IMR-90 (cell line): ENCODE data around the gene NUP93.

ENCODE experiments used
- FOS ChIP-seq: fragments of 150-350 bp; IDR thresholded peaks from 2 replicates; pipeline ENCODE4 v1.6.1; 2016; ENCODE audit warnings: low read depth, low read length
- MAFK ChIP-seq: IDR thresholded peaks from 2 replicates; pipeline ENCODE4 v1.6.1; 2012; ENCODE audit warnings: low read depth, low read length, improper control_type of control experiment
- MAZ ChIP-seq: IDR thresholded peaks from 2 replicates; pipeline ENCODE4 v1.6.1; 2012; ENCODE audit warnings: low read depth, mild to moderate bottlenecking, low read length, improper control_type of control experiment, moderate library complexity, borderline replicate concordance
- MXI1 ChIP-seq: IDR thresholded peaks from 2 replicates; pipeline ENCODE4 v1.6.1; 2012; ENCODE audit warnings: low read depth, mild to moderate bottlenecking, low read length, moderate library complexity, borderline replicate concordance
- NFE2L2 ChIP-seq: fragments of 150-350 bp; IDR thresholded peaks from 2 replicates; pipeline ENCODE4 v1.6.1; 2016; ENCODE audit warnings: low read depth, mild to moderate bottlenecking, low read length
- POLR2A ChIP-seq: IDR thresholded peaks from 2 replicates; pipeline ENCODE4 v1.6.1; 2012; ENCODE audit warnings: mild to moderate bottlenecking, low read depth, low read length
- RAD21 ChIP-seq: IDR thresholded peaks from 2 replicates; pipeline ENCODE4 v1.6.1; 2012; ENCODE audit warnings: low read length, improper control_type of control experiment
- RCOR1 ChIP-seq: IDR thresholded peaks from 2 replicates; pipeline ENCODE4 v1.6.1; 2012; ENCODE audit warnings: mild to moderate bottlenecking, low read length, improper control_type of control experiment; ENCODE audit not compliant: insufficient replicate concordance
- SMC3 ChIP-seq: fragments of 150-350 bp; IDR thresholded peaks from 2 replicates; pipeline ENCODE4 v1.6.1; 2016; ENCODE audit warnings: low read depth, mild to moderate bottlenecking, antibody characterized with exemption, low read length, moderate library complexity
- TF ChIP-seq, protein P1 (sequence below): conservative IDR thresholded peaks from 2 replicates; pipeline ENCODE4 v1.5.1; 2012; ENCODE audit warnings: mild to moderate bottlenecking, low read depth, low read length, improper control_type of control experiment
- TF ChIP-seq, protein P2 (sequence below): fragments of 150-350 bp; IDR thresholded peaks from 2 replicates; pipeline ENCODE4 v1.6.1; 2017; ENCODE audit warnings: mild to moderate bottlenecking, antibody characterized with exemption, low read length, low read depth

DNA sequence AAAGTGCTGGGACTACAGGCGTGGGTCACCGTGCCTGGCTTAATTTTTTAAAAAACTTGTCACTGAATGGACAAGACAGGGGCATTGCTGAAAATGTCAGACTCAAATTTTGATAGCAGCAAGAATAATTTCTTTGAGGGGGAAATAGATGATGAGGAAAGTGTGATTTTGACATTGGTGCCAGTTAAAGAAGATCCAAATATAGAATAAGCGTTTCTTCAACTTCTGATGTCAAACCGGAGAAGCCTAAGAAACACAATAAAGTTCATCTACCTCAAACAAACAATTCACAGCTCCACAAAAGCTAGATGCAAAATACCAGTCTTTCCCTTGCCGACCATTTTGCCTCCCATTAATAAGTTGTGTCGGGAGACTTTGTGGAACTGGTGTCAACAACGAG is 43.2 kb upstream of the NUP93 start:
- TF ChIP-seq MAZ, result no peak
- no peak for TF ChIP-seq RAD21
- TF ChIP-seq, protein P1, sequence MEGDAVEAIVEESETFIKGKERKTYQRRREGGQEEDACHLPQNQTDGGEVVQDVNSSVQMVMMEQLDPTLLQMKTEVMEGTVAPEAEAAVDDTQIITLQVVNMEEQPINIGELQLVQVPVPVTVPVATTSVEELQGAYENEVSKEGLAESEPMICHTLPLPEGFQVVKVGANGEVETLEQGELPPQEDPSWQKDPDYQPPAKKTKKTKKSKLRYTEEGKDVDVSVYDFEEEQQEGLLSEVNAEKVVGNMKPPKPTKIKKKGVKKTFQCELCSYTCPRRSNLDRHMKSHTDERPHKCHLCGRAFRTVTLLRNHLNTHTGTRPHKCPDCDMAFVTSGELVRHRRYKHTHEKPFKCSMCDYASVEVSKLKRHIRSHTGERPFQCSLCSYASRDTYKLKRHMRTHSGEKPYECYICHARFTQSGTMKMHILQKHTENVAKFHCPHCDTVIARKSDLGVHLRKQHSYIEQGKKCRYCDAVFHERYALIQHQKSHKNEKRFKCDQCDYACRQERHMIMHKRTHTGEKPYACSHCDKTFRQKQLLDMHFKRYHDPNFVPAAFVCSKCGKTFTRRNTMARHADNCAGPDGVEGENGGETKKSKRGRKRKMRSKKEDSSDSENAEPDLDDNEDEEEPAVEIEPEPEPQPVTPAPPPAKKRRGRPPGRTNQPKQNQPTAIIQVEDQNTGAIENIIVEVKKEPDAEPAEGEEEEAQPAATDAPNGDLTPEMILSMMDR, result no peak
- no peak for TF ChIP-seq MAFK
- TF ChIP-seq, protein P2, sequence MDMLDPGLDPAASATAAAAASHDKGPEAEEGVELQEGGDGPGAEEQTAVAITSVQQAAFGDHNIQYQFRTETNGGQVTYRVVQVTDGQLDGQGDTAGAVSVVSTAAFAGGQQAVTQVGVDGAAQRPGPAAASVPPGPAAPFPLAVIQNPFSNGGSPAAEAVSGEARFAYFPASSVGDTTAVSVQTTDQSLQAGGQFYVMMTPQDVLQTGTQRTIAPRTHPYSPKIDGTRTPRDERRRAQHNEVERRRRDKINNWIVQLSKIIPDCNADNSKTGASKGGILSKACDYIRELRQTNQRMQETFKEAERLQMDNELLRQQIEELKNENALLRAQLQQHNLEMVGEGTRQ, result no peak
- no peak for TF ChIP-seq POLR2A
- no peak for TF ChIP-seq MXI1
- TF ChIP-seq SMC3, result no peak
- TF ChIP-seq RCOR1, result no peak
- no peak for TF ChIP-seq FOS
- TF ChIP-seq NFE2L2, result no peak
